Keratinocyte (primary cell): ENCODE data around the gene AGAP1. TPM values are rescaled to one million over a fixed set of nuclear protein-coding genes. Genes with fewer than 3 reads are reported as not detected.

ENCODE experiments used
- DNase-seq: peaks from one replicate; pipeline ENCODE4 v3.0.0-alpha.2; 2011; ENCODE audit warnings: low read depth, missing footprints, low spot score
- FAIRE-seq: peaks from 2 replicates; lab custom pipeline; 2011; peaks lifted over from hg19 to GRCh38; lab: Jason Lieb, UNC
- H2AFZ ChIP-seq: 2 replicates; pipeline ENCODE4 v1.6.0; 2012; ENCODE audit warnings: low read length, control low read depth, inconsistent platforms; ENCODE audit not compliant: control insufficient read depth
- H3K27ac ChIP-seq: 2 replicates; pipeline ENCODE4 v1.5.1; 2011; ENCODE audit warnings: low read length; ENCODE audit not compliant: control insufficient read depth, insufficient read depth
- H3K27me3 ChIP-seq: 3 replicates; pipeline ENCODE4 v1.6.0; 2011; ENCODE audit warnings: low read length; ENCODE audit not compliant: control insufficient read depth, insufficient read depth; ENCODE audit errors: extremely low read depth
- H3K36me3 ChIP-seq, 2 experiments: 2 replicates in 1 of 2; 3 replicates in 1 of 2; pipeline ENCODE4 v1.5.1; 2011; ENCODE audit warnings: low read length in 2 of 2, mild to moderate bottlenecking in 1 of 2; ENCODE audit not compliant: control insufficient read depth in 2 of 2, insufficient read depth in 2 of 2; ENCODE audit errors: extremely low read depth in 1 of 2
- H3K4me1 ChIP-seq: 3 replicates; pipeline ENCODE4 v1.5.1; 2011; ENCODE audit warnings: low read length; ENCODE audit not compliant: control insufficient read depth, insufficient read depth; ENCODE audit errors: extremely low read depth
- H3K4me2 ChIP-seq: 3 replicates; pipeline ENCODE4 v1.6.0; 2011; ENCODE audit warnings: low read depth, low read length; ENCODE audit not compliant: control insufficient read depth, insufficient read depth; ENCODE audit errors: extremely low read depth
- H3K4me3 ChIP-seq, 3 experiments: fragments of 200-600 bp in 1 of 3; sonication (generic) in 1 of 3; 2 replicates in 2 of 3; 3 replicates in 1 of 3; pipeline ENCODE4 v1.5.1; 2011 to 2016; ENCODE audit warnings: low read length in 3 of 3, mild to moderate bottlenecking in 3 of 3, control low read depth in 2 of 3, inconsistent platforms in 1 of 3, low read depth in 1 of 3, mixed read lengths in 1 of 3, mixed run types in 1 of 3, moderate library complexity in 1 of 3; ENCODE audit not compliant: control insufficient read depth in 2 of 3, insufficient read depth in 2 of 3; ENCODE audit errors: extremely low read depth in 1 of 3
- H3K79me2 ChIP-seq: 2 replicates; pipeline ENCODE4 v1.6.0; 2012; ENCODE audit warnings: low read length; ENCODE audit not compliant: control insufficient read depth, insufficient read depth
- H3K9ac ChIP-seq: 3 replicates; pipeline ENCODE4 v1.6.0; 2011; ENCODE audit warnings: low read length; ENCODE audit not compliant: control insufficient read depth, insufficient read depth; ENCODE audit errors: extremely low read depth
- H3K9me1 ChIP-seq: 3 replicates; pipeline ENCODE4 v1.6.0; 2011; ENCODE audit warnings: low read length; ENCODE audit not compliant: control insufficient read depth, insufficient read depth; ENCODE audit errors: extremely low read depth
- H3K9me3 ChIP-seq: 2 replicates; pipeline ENCODE4 v1.5.1; 2012; ENCODE audit warnings: low read depth, low read length; ENCODE audit not compliant: control insufficient read depth
- H4K20me1 ChIP-seq: 3 replicates; pipeline ENCODE4 v1.6.0; 2011; ENCODE audit warnings: low read length; ENCODE audit not compliant: control insufficient read depth, insufficient read depth; ENCODE audit errors: extremely low read depth
- EZH2 ChIP-seq: IDR thresholded peaks from one replicate; pipeline ENCODE4 v1.6.1; 2012; ENCODE audit warnings: inconsistent platforms, mild to moderate bottlenecking, low read length, moderate library complexity
- dilution Hi-C: fragments of 300-500 bp; cut with MboI; formaldehyde crosslinking; loops from one replicate; pipeline ENCODE4 v1.7.0; 2020; ENCODE audit warnings: low sequenced_read_pairs; ENCODE audit not compliant: extremely low pct_ligation_motif_present
- polyA plus RNA-seq, 5 experiments: library from polyadenylated mRNA; depleted of rRNA in 3 of 5; stranded (reverse) in 3 of 5; stranded (forward) in 1 of 5; unstranded in 1 of 5; fragments of >200 nt; gene quantifications; 1 replicate in 1 of 5; 2 replicates in 3 of 5; 3 replicates in 1 of 5; pipeline versions ENCODE4 v1.2.1 to v1.2.3, GENCODE V29; 2011 to 2012; ENCODE audit warnings: missing spikeins in 2 of 5, low read depth in 1 of 5, low replicate concordance in 1 of 5
- TF ChIP-seq, protein P1 (sequence below), 3 experiments: IDR thresholded peaks in 1 of 3; conservative IDR thresholded peaks in 1 of 3; optimal IDR thresholded peaks in 1 of 3; 2 replicates in 2 of 3; 3 replicates in 1 of 3; pipeline versions ENCODE3 to v1.5.1; 2011; ENCODE audit warnings: low read length in 3 of 3, mild to moderate bottlenecking in 3 of 3, moderate library complexity in 2 of 3, control low read depth in 1 of 3, inconsistent platforms in 1 of 3; ENCODE audit not compliant: insufficient read depth in 2 of 3; ENCODE audit errors: extremely low read depth in 1 of 3

AGAP1 gene
- polyA plus RNA-seq, 1 donor (not counting 4 experiments of a cell fraction or from before 2014, with no cell fraction given), result 12.6 TPM

DNA sequence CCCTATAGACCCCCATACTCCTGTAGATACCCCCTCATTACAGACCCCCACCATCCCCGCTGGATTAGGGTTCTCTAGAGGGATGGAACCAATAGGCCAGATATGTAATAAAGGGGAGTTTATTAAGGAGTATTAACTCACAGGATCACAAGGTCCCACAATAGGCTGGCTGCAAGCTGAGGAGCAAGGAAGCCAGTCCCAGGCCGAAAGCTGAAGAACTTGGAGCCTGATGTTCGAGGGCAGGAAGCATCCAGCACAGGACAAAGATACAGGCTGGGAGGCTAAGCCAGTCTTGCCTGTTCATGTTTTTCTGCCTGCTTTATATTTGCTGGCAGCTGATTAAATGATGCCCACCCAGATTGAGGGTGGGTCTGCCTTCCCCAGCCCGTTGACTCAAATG lies 106.6 kb downstream of the AGAP1 start:
- H4K20me1 ChIP-seq, result peaks cover 8% of the 10 kb centered on the region
- H2AFZ ChIP-seq, result no peak overlapping the region
- dilution Hi-C loops, result no loop called here
- no peak overlapping the region for H3K27ac ChIP-seq
- H3K36me3 ChIP-seq, result peaks cover 0 to 3% of the 10 kb centered on the region in 2 experiments
- no peak for DNase-seq
- H3K27me3 ChIP-seq, result no peaks in the 10 kb centered on the region
- peaks cover 3% of the 10 kb centered on the region for H3K4me1 ChIP-seq
- no peak overlapping the region for H3K4me2 ChIP-seq
- H3K4me3 ChIP-seq, result no peak overlapping the region
- no peak for FAIRE-seq
- H3K9ac ChIP-seq, result no peak overlapping the region
- TF ChIP-seq, protein P1, sequence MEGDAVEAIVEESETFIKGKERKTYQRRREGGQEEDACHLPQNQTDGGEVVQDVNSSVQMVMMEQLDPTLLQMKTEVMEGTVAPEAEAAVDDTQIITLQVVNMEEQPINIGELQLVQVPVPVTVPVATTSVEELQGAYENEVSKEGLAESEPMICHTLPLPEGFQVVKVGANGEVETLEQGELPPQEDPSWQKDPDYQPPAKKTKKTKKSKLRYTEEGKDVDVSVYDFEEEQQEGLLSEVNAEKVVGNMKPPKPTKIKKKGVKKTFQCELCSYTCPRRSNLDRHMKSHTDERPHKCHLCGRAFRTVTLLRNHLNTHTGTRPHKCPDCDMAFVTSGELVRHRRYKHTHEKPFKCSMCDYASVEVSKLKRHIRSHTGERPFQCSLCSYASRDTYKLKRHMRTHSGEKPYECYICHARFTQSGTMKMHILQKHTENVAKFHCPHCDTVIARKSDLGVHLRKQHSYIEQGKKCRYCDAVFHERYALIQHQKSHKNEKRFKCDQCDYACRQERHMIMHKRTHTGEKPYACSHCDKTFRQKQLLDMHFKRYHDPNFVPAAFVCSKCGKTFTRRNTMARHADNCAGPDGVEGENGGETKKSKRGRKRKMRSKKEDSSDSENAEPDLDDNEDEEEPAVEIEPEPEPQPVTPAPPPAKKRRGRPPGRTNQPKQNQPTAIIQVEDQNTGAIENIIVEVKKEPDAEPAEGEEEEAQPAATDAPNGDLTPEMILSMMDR (optimal IDR thresholded peaks at IDR 0.05 in 1 of 3, IDR thresholded peaks at IDR 0.05 in 1 of 3, conservative IDR thresholded peaks at IDR 0.05 in 1 of 3; ENCODE audit: extremely low read depth in 1 of 3, insufficient read depth in 2 of 3, low read length in 3 of 3), result no peak
- TF ChIP-seq EZH2, result no peak
- no peaks in the 10 kb centered on the region for H3K9me3 ChIP-seq
- peaks cover 17% of the 10 kb centered on the region for H3K79me2 ChIP-seq
- no peaks in the 10 kb centered on the region for H3K9me1 ChIP-seq

DNA sequence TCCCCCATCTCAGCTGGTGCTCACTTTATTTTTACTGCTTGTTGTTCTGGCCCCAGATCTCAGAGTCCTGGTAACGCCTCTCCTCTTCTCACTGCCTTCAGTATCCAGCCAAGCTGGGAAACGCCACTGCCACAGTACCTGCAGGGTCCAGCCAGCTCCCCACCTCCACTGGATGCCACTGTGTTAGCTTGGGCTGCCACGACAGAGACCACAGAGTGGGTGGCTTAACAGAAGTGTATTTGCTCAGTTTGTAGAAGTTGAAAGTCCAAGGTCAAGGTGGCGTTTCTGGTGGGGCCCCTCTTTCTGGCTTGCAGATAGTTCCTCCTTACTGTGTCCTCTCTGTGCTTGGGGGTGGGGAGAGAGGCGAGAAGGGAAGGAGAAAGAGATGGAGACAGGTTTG lies 107.1 kb downstream of the AGAP1 start:
- no peak overlapping the region for H3K4me3 ChIP-seq
- H3K27me3 ChIP-seq, result no peaks in the 10 kb centered on the region
- no peaks in the 10 kb centered on the region for H3K9me3 ChIP-seq
- FAIRE-seq (no peak), DNase-seq (no peak)
- no peak overlapping the region for H3K4me2 ChIP-seq
- H3K27ac ChIP-seq, result no peak overlapping the region
- peaks cover 6% of the 10 kb centered on the region for H3K4me1 ChIP-seq
- no peak overlapping the region for H3K9ac ChIP-seq
- H3K79me2 ChIP-seq, result peaks cover 17% of the 10 kb centered on the region
- no peak overlapping the region for H2AFZ ChIP-seq
- dilution Hi-C loops, result no loop called here
- TF ChIP-seq EZH2, result no peak
- H3K36me3 ChIP-seq, result peaks cover 0 to 3% of the 10 kb centered on the region in 2 experiments
- peaks cover 11% of the 10 kb centered on the region for H4K20me1 ChIP-seq
- H3K9me1 ChIP-seq, result no peaks in the 10 kb centered on the region
